ENCODE results near the gene SNAI1.

Gene SNAI1

GRCh38 chr20:50029697-50030461, 47.1 kb downstream of the SNAI1 start:
- no peaks in the 10 kb centered on the region for H3K9me3 ChIP-seq (ENCODE audit: control insufficient read depth, low read length)
- H3K4me3 ChIP-seq (ENCODE audit: low read depth, low read length), result no peak overlapping the region
- H2AFZ ChIP-seq, result no peak overlapping the region
- no peak for TF ChIP-seq CTCF (IDR thresholded peaks at IDR 0.05)
- H3K4me2 ChIP-seq (ENCODE audit: low read length), result no peak overlapping the region
- no peaks in the 10 kb centered on the region for H3K36me3 ChIP-seq (ENCODE audit: control insufficient read depth, insufficient read depth, low read length)
- H3K9ac ChIP-seq, result no peak overlapping the region
- H3K79me2 ChIP-seq, result no peaks in the 10 kb centered on the region
- H3K27me3 ChIP-seq (ENCODE audit: control insufficient read depth, insufficient read depth, low read length), result no peaks in the 10 kb centered on the region
- no peaks in the 10 kb centered on the region for H3K4me1 ChIP-seq
- no peak overlapping the region for H3K27ac ChIP-seq

- no peak overlapping the region for H3K4me3 ChIP-seq (ENCODE audit: low read depth, low read length)
- no peak overlapping the region for H2AFZ ChIP-seq
- no peaks in the 10 kb centered on the region for H3K9me3 ChIP-seq (ENCODE audit: control insufficient read depth, low read length)
- H3K27me3 ChIP-seq (ENCODE audit: control insufficient read depth, insufficient read depth, low read length), result no peaks in the 10 kb centered on the region
- no peaks in the 10 kb centered on the region for H3K36me3 ChIP-seq (ENCODE audit: control insufficient read depth, insufficient read depth, low read length)
- H3K4me1 ChIP-seq, result no peaks in the 10 kb centered on the region
- H3K27ac ChIP-seq, result no peak overlapping the region
- no peaks in the 10 kb centered on the region for H3K79me2 ChIP-seq
- H3K9ac ChIP-seq, result no peak overlapping the region
- no peak overlapping the region for H3K4me2 ChIP-seq (ENCODE audit: low read length)
- no peak for TF ChIP-seq CTCF (IDR thresholded peaks at IDR 0.05)
Observed at GRCh38 chr20:50032955-50033666, 50.3 kb downstream of the SNAI1 start.

GRCh38 chr20:50034567-50035180, 51.9 kb downstream of the SNAI1 start:
- Histone ChIP-seq H3K27me3 (ENCODE audit: control insufficient read depth, insufficient read depth, low read length) (no peaks in the 10 kb centered on the region), H2AFZ (no peak overlapping the region), H3K4me2 (ENCODE audit: low read length) (no peak overlapping the region), H3K9me3 (ENCODE audit: control insufficient read depth, low read length) (no peaks in the 10 kb centered on the region), H3K36me3 (ENCODE audit: control insufficient read depth, insufficient read depth, low read length) (no peaks in the 10 kb centered on the region), H3K79me2 (no peaks in the 10 kb centered on the region), H3K9ac (no peak overlapping the region), H3K27ac (no peak overlapping the region), H3K4me1 (no peaks in the 10 kb centered on the region), H3K4me3 (ENCODE audit: low read depth, low read length) (no peak overlapping the region)
- no peak for TF ChIP-seq CTCF (IDR thresholded peaks at IDR 0.05)

- no peaks in the 10 kb centered on the region for H3K36me3 ChIP-seq (ENCODE audit: control insufficient read depth, insufficient read depth, low read length)
- no peaks in the 10 kb centered on the region for H3K79me2 ChIP-seq
- no peaks in the 10 kb centered on the region for H3K27me3 ChIP-seq (ENCODE audit: control insufficient read depth, insufficient read depth, low read length)
- H3K9me3 ChIP-seq (ENCODE audit: control insufficient read depth, low read length), result no peaks in the 10 kb centered on the region
- H3K4me2 ChIP-seq (ENCODE audit: low read length), result no peak overlapping the region
- TF ChIP-seq CTCF (IDR thresholded peaks at IDR 0.05), result no peak
- H3K9ac ChIP-seq, result no peak overlapping the region
- no peak overlapping the region for H2AFZ ChIP-seq
- H3K4me1 ChIP-seq, result no peaks in the 10 kb centered on the region
- no peak overlapping the region for H3K4me3 ChIP-seq (ENCODE audit: low read depth, low read length)
- no peak overlapping the region for H3K27ac ChIP-seq
Observed at GRCh38 chr20:50036703-50037102, 53.9 kb downstream of the SNAI1 start.

Data from parathyroid adenoma (tissue), 2 donors.